Measurements from ENCODE around the gene LONP1. TPM values are rescaled to one million over a fixed set of nuclear protein-coding genes. Genes with fewer than 3 reads are reported as not detected.

LONP1 gene
- polyA plus RNA-seq, 1 of the 3 experiments (the other 2 are of a cell fraction), result 111 TPM

DNA sequence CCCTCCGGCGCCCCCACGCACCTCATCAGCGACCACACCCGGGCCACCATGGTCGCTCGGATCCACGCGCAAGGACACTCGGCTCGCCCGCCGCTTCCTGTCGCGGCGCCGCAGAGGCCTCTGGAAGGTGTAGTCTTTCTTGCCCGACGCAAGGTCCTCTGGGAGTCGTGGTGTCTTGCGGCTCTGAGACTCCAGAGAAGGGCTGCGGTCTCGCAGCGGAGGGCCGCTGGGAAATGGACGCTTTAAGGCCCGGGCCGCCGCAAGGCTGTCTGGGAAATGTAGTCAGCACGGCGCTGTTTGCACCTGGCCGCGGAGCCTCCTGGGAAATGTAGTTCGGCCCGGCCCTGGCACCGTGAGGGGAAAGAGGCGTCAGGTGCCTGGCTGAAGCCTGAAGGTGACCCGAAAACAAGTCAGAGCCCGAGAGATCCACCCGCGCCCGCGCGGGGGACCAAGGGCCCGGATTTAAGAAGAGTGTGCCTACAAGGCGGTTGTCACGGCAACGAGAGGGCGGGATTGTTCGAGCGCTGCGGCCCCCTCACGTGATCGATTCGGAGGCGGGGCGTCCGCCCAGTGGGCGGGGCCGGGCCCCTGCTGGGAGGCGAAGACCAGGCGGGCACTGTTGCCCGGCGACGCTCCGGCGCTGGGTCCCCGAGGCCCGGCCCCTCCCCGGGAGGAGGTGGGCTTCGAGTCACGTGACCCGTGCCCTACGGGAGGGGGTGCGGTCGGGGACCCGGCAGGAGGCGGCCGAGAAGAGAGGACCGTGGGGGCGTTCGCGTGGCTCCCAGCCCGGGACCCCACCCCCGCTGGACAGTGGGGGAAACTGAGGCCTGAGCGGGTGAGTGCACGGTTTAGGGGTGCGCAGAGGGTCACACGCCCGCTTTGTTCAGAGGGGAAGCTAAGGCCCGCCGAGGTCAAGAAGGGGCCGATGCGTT lies 39.2 kb downstream of the LONP1 start, which contains the start of the genes HSD11B1L and MICOS13 (continued):
- TF ChIP-seq ZBTB33 (IDR thresholded peaks at IDR 0.05; ENCODE audit: borderline replicate concordance, low read depth), result no peak; the same call in none of the 2 replicates
- TF ChIP-seq, protein P1, sequence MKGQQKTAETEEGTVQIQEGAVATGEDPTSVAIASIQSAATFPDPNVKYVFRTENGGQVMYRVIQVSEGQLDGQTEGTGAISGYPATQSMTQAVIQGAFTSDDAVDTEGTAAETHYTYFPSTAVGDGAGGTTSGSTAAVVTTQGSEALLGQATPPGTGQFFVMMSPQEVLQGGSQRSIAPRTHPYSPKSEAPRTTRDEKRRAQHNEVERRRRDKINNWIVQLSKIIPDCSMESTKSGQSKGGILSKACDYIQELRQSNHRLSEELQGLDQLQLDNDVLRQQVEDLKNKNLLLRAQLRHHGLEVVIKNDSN (IDR thresholded peaks at IDR 0.05; ENCODE audit: borderline replicate concordance, low read depth), result peak; percentile 97
- peak; percentile 16; the same call in 1 of the 2 replicates for TF ChIP-seq SIN3A (IDR thresholded peaks at IDR 0.05; ENCODE audit: borderline replicate concordance, low read depth, low read length)
- peak; percentile 81; the same call in 1 of the 2 replicates for TF ChIP-seq MXI1 (IDR thresholded peaks at IDR 0.05; ENCODE audit: low read depth, low read length)
- TF ChIP-seq GABPA (IDR thresholded peaks at IDR 0.05; ENCODE audit: low read depth), result peak; percentile 84
- TF ChIP-seq RAD21 (IDR thresholded peaks at IDR 0.05; ENCODE audit: low read length), result no peak
- no peak for TF ChIP-seq SMC3 (IDR thresholded peaks at IDR 0.05; ENCODE audit: low read depth, low read length)
- no peak for TF ChIP-seq FOSL2 (IDR thresholded peaks at IDR 0.05; ENCODE audit: borderline replicate concordance, low read depth)
- TF ChIP-seq CHD2 (IDR thresholded peaks at IDR 0.05; ENCODE audit: low read length, partially characterized antibody), result peak; percentile 90
- TF ChIP-seq EZH2phosphoT487 (IDR thresholded peaks at IDR 0.05; ENCODE audit: borderline replicate concordance, low read depth), result no peak

DNA sequence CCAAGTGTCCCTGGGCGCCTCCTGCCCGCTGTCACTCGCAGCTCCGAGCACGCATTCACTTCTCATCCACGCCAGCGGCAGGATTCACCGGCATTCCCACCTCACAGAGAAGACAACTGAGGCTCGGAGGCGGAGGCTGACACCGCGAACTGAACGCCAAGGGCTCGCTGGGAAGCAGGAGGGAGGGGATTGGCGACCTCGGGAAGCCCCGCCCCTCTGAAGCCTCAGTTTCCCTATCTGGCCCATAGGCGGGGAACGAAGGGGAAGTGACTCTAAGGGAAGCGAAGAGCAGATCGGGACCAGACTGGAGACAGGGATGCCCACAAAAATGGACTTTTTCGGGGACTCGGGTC lies 39.9 kb downstream of the LONP1 start:
- TF ChIP-seq MXI1 (IDR thresholded peaks at IDR 0.05; ENCODE audit: low read depth, low read length) (peak; percentile 68; the same call in 1 of the 2 replicates), JUND (IDR thresholded peaks at IDR 0.05) (no peak)
- Histone ChIP-seq H4K20me1 (ENCODE audit: insufficient read depth) (no peaks in the 10 kb centered on the region), H3K27me3 (ENCODE audit: insufficient read depth) (no peaks in the 10 kb centered on the region), H3F3A (replicated peaks; ENCODE audit: insufficient read depth) (no peaks in the 10 kb centered on the region), H3K4me3 (ENCODE audit: low read depth in 2 of 2, low read length in 1 of 2) (peak overlapping the region; percentile 81 to 85), H3K4me2 (peak overlapping the region; percentile 98), H3K9me3 (no peaks in the 10 kb centered on the region), H3K36me3 (replicated peaks in 1 of 2; ENCODE audit: control insufficient read depth in 1 of 2, insufficient read depth in 2 of 2, low read length in 1 of 2) (no peaks in the 10 kb centered on the region), H3K79me2 (ENCODE audit: insufficient read depth) (peaks cover 17% of the 10 kb centered on the region), H2AFZ (ENCODE audit: low read depth) (peak overlapping the region; percentile 86; the same call in 1 of the 2 replicates), H3K9me2 (no peaks in the 10 kb centered on the region), H3K4me1 (ENCODE audit: control insufficient read depth in 1 of 2, insufficient read depth in 2 of 2, low read depth in 1 of 2, low read length in 1 of 2) (peaks cover 4 to 21% of the 10 kb centered on the region in 2 experiments; a peak in 1 of 4 replicates), H3K27ac (ENCODE audit: low read depth in 2 of 2, low read length in 1 of 2) (peak overlapping the region; percentile 74 to 85; a peak in 3 of 4 replicates), H3K9ac (peak overlapping the region; percentile 89)
- CTCF ChIA-PET, result interaction anchor here (1.4 kb wide), 1 partner anchor 9 kb away, joined by 7 read pairs; the partner anchor contains the start of gene RPL36
- 3% methylated on average over 17 of the region's 23 CpGs for WGBS (ENCODE audit: low lambda C conversion rate)
- POLR2A ChIA-PET, result no interaction called here
- DNase-seq, result peak; percentile 72
